Endodermal cell (in vitro differentiated cells): ENCODE results near the gene TNRC6C. TPM values are rescaled to one million over a fixed set of nuclear protein-coding genes. Genes with fewer than 3 reads are reported as not detected.

Source experiments
- DNase-seq: peaks from one replicate; pipeline ENCODE4 v3.0.0-alpha.2; 2017
- H3K27ac ChIP-seq: 2 replicates; pipeline ENCODE4 v1.5.1; 2013; ENCODE audit warnings: mild to moderate bottlenecking, low read depth, low read length, moderate library complexity
- H3K27me3 ChIP-seq: 2 replicates; pipeline ENCODE4 v1.6.1; 2013; ENCODE audit warnings: mild to moderate bottlenecking, low read length, moderate library complexity; ENCODE audit not compliant: insufficient read depth, control insufficient read depth, poor library complexity, severe bottlenecking
- H3K36me3 ChIP-seq: 2 replicates; pipeline ENCODE4 v1.7.0; 2013; ENCODE audit warnings: mild to moderate bottlenecking, low read length, moderate library complexity; ENCODE audit not compliant: control insufficient read depth, insufficient read depth
- H3K4me1 ChIP-seq: one replicate; pipeline ENCODE4 v1.7.0; 2013; ENCODE audit warnings: low read length; ENCODE audit not compliant: control insufficient read depth, insufficient read depth
- H3K4me3 ChIP-seq: 2 replicates; pipeline ENCODE4 v1.5.1; 2013; ENCODE audit warnings: mild to moderate bottlenecking, low read length, moderate library complexity
- H3K9ac ChIP-seq: 2 replicates; pipeline ENCODE4 v1.6.1; 2013; ENCODE audit warnings: mild to moderate bottlenecking, low read length, moderate library complexity; ENCODE audit not compliant: poor library complexity, severe bottlenecking; ENCODE audit errors: extremely low read depth
- H3K9me3 ChIP-seq: 2 replicates; pipeline ENCODE4 v1.6.1; 2013; ENCODE audit warnings: mild to moderate bottlenecking, low read length, moderate library complexity; ENCODE audit not compliant: control insufficient read depth
- H3K27ac Mint-ChIP-seq: 2 replicates; pipeline ENCODE4 v1.8.0; 2020; ENCODE audit warnings: mixed read lengths
- H3K27me3 Mint-ChIP-seq: 2 replicates; pipeline ENCODE4 v1.8.0; 2021; ENCODE audit warnings: mild to moderate bottlenecking, mixed read lengths; ENCODE audit not compliant: insufficient read depth
- H3K36me3 Mint-ChIP-seq: 2 replicates; pipeline ENCODE4 v1.8.0; 2020; ENCODE audit warnings: low read depth, mixed read lengths
- H3K4me1 Mint-ChIP-seq: 2 replicates; pipeline ENCODE4 v1.8.0; 2020; ENCODE audit warnings: mixed read lengths
- H3K4me3 Mint-ChIP-seq: 2 replicates; pipeline ENCODE4 v1.8.0; 2020; ENCODE audit warnings: mild to moderate bottlenecking, moderate library complexity, mixed read lengths
- H3K9me3 Mint-ChIP-seq: 2 replicates; pipeline ENCODE4 v1.8.0; 2020; ENCODE audit warnings: mild to moderate bottlenecking, mixed read lengths
- WGBS, 2 experiments: methylation state at CpG; one replicate each; pipeline versions ENCODE4 v1.1.5 to v1.1.7; 2013; ENCODE audit warnings: missing lambda C conversion rate in 2 of 2, mixed read lengths in 1 of 2; ENCODE audit not compliant: insufficient coverage in 1 of 2, insufficient read length in 1 of 2; 5-methylcytosine and 5-hydroxymethylcytosine counted together
- total RNA-seq, 2 donors: library from RNA; stranded (reverse); fragmentation: NEBNext Ultra II Directional in 1 of 2; extraction: Animal tissue kit (Norgen Biotek cat#: 25700) in 1 of 2; gene quantifications; 2 replicates in 1 of 2; 3 replicates in 1 of 2; pipeline ENCODE4 v1.2.1, GENCODE V29; 2021
- TF ChIP-seq, protein P1 (sequence below): fragments of 200-600 bp; sonication (generic); conservative IDR thresholded peaks from 2 replicates; pipeline ENCODE4 v1.5.0; 2021; ENCODE audit warnings: antibody characterized with exemption, mild to moderate bottlenecking

TNRC6C gene
- total RNA-seq, 2 donors from 2014 or later, result 22.4 to 40.2 TPM

DNA sequence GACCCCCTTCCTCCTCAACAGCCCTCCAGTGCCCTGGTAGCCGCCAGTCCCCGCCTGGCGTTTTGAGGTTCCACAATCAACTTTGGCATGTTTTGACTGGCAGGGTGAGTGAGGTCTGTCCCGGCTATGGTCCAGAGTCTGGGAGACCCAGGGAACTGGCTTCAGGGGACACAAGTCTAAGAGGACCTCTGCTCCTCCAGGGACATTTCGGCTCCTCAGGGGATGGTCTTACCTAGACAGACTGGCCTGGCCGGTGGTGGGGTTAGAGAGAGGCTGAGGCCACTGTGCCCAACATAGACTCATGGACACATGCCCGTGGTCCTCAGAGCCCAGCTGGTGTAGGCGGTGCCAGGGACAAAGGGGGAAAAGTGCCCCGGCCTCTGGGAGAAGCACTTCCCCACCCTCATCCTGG is 174.3 kb downstream of the TNRC6C start:
- no peaks in the 10 kb centered on the region for H3K36me3 ChIP-seq
- peak overlapping the region; percentile 44 for H3K4me3 Mint-ChIP-seq
- peak; percentile 69 for DNase-seq
- no peak overlapping the region for H3K27ac Mint-ChIP-seq
- no peaks in the 10 kb centered on the region for H3K9me3 Mint-ChIP-seq
- H3K4me1 ChIP-seq, result no peaks in the 10 kb centered on the region
- no peak overlapping the region for H3K9ac ChIP-seq
- 92 to 95% methylated on average over 7 to 9 of the region's 9 CpGs for WGBS, 2 experiments
- H3K36me3 Mint-ChIP-seq, result no peaks in the 10 kb centered on the region
- H3K27me3 Mint-ChIP-seq, result peaks cover 24% of the 10 kb centered on the region
- H3K4me3 ChIP-seq, result no peak overlapping the region
- no peaks in the 10 kb centered on the region for H3K9me3 ChIP-seq
- peaks cover 7% of the 10 kb centered on the region for H3K27me3 ChIP-seq
- TF ChIP-seq, protein P1, sequence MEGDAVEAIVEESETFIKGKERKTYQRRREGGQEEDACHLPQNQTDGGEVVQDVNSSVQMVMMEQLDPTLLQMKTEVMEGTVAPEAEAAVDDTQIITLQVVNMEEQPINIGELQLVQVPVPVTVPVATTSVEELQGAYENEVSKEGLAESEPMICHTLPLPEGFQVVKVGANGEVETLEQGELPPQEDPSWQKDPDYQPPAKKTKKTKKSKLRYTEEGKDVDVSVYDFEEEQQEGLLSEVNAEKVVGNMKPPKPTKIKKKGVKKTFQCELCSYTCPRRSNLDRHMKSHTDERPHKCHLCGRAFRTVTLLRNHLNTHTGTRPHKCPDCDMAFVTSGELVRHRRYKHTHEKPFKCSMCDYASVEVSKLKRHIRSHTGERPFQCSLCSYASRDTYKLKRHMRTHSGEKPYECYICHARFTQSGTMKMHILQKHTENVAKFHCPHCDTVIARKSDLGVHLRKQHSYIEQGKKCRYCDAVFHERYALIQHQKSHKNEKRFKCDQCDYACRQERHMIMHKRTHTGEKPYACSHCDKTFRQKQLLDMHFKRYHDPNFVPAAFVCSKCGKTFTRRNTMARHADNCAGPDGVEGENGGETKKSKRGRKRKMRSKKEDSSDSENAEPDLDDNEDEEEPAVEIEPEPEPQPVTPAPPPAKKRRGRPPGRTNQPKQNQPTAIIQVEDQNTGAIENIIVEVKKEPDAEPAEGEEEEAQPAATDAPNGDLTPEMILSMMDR, result no peak
- no peak overlapping the region for H3K27ac ChIP-seq
- peaks cover 16% of the 10 kb centered on the region for H3K4me1 Mint-ChIP-seq

DNA sequence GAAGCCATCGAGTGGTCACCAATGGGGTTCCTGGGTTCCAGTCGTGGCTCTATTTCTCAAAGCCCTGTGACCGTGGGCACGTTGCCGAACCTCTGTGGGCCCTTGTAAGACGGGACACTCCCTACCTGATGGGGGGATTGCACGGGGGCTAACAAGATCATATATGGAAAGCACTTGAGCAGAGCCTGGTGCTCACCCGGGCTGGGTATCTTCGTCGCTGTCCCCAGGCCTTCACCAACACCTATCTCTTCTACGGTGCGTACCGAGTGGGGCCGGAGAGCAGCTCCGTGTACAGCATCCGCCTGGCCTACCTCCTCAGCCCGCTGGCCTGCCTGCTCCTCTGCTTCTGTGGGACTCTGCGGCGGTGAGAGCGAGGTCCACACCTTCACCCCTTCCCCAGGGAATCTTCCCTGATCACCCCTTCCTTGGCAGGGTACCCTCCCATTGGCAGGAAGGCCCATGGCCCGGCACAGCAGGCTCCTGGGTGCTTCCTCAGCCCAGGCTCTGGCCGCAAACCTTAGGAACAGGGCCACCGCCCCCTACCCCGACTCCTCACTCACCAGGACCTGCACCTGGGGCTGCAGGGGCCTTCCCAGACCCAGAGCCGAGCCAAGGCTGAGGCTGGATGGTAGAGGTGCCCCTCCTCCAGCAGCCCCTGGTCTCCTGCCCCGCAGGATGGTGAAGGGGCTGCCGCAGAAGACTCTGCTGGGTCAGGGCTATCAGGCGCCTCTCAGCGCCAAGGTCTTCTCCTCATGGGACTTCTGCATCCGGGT is 174.9 kb downstream of the TNRC6C start:
- Histone ChIP-seq H3K36me3 (no peaks in the 10 kb centered on the region), H3K4me1 (no peaks in the 10 kb centered on the region), H3K9ac (no peak overlapping the region), H3K9me3 (no peaks in the 10 kb centered on the region), H3K4me3 (no peak overlapping the region), H3K27me3 (peaks cover 7% of the 10 kb centered on the region), H3K27ac (no peak overlapping the region)
- TF ChIP-seq, protein P1, result no peak
- Mint-ChIP-seq H3K27ac (no peak overlapping the region), H3K36me3 (no peaks in the 10 kb centered on the region), H3K4me3 (no peak overlapping the region), H3K9me3 (no peaks in the 10 kb centered on the region), H3K27me3 (peaks cover 24% of the 10 kb centered on the region), H3K4me1 (peaks cover 16% of the 10 kb centered on the region)
- DNase-seq, result peak; percentile 64
- 92 to 93% methylated on average over 17 to 30 of the region's 30 CpGs for WGBS, 2 experiments

DNA sequence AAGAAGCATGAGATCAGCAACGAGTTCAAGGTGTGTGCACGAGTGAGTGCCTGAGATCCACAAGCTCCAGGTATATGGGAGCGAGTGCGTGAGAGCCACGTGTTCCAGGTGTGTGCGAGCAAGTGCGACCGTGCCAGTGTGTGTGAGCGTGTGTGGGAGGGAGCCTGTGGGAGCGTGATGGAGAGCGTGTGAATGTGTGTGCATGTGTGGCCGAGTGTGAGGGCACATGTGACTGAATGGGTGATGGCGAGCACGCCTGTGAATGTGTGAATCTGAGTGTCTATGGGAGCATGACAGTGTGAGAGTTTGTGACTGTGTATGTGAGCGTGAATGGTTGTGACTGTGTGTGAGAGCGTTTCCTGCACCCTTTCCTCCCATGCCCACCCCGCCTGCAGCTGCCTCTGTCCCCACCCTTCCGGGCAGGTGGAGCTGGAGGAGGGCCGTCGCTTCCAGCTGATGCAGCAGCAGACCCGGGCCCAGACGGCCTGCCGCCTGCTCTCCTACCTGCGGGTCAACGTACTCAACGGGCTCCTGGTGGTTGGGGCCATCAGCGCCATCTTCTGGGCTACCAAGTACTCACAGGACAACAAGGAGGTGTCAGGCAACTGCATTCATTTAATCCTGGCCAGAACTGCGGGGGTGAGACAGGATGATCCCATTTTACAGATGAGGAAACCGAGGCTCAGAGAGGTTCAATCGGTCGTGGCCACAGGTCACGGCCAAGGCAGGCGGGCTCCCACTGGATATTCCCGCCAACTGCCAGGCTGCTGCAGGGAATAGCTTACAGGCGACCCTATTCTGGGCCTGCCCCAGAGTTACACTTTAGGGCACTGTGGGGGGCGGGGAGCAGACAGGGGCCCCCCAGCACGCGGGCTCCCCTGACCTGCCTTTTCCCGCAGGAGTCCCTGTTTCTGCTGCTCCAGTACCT is 175.7 kb downstream of the TNRC6C start:
- no peaks in the 10 kb centered on the region for H3K36me3 ChIP-seq
- Mint-ChIP-seq H3K27me3 (peaks cover 24% of the 10 kb centered on the region), H3K9me3 (no peaks in the 10 kb centered on the region), H3K27ac (no peak overlapping the region), H3K4me1 (peaks cover 14% of the 10 kb centered on the region), H3K4me3 (no peak overlapping the region), H3K36me3 (no peaks in the 10 kb centered on the region)
- H3K4me1 ChIP-seq, result no peaks in the 10 kb centered on the region
- TF ChIP-seq, protein P1, result peak; percentile 77
- no peaks in the 10 kb centered on the region for H3K9me3 ChIP-seq
- no peak overlapping the region for H3K4me3 ChIP-seq
- peak; percentile 98 for DNase-seq
- H3K27me3 ChIP-seq, result peaks cover 7% of the 10 kb centered on the region
- WGBS, 2 experiments, result 61 to 64% methylated on average over 29 to 38 of the region's 39 CpGs
- H3K9ac ChIP-seq, result no peak overlapping the region
- H3K27ac ChIP-seq, result no peak overlapping the region
